SK-N-MC (cell line): ENCODE results near the gene SLC36A1.

Experiments used
- DNase-seq: peaks from one replicate; pipeline ENCODE4 v3.0.0-alpha.2; 2011; ENCODE audit warnings: low read depth, low spot score
- H3K27ac ChIP-seq: fragments of 200-600 bp; sonication (generic); 2 replicates; pipeline ENCODE4 v1.5.1; 2016; ENCODE audit warnings: mixed run types
- H3K36me3 ChIP-seq: fragments of 200-600 bp; sonication (generic); 2 replicates; pipeline ENCODE4 v1.6.1; 2017; ENCODE audit warnings: antibody characterized with exemption, low read length, mixed read lengths; ENCODE audit not compliant: insufficient read depth
- H3K4me3 ChIP-seq: fragments of 200-600 bp; sonication (generic); 2 replicates; pipeline ENCODE4 v1.5.1; 2016
- H3K9ac ChIP-seq: fragments of 200-600 bp; sonication (generic); 2 replicates; pipeline ENCODE4 v1.8.0; 2017; ENCODE audit warnings: mixed run types, mixed read lengths; ENCODE audit not compliant: insufficient read length
- H3K9me3 ChIP-seq: fragments of 200-600 bp; sonication (generic); 2 replicates; pipeline ENCODE4 v1.6.1; 2017; ENCODE audit warnings: low read depth, mild to moderate bottlenecking, antibody characterized with exemption, low read length, moderate library complexity, mixed read lengths
- EZH2 ChIP-seq: fragments of 200-600 bp; sonication (generic); IDR thresholded peaks from one replicate; pipeline ENCODE4 v1.6.1; 2017; ENCODE audit warnings: antibody characterized with exemption
- FOXP2 ChIP-seq: optimal IDR thresholded peaks from 2 replicates; pipeline ENCODE3; 2011; ENCODE audit warnings: mild to moderate bottlenecking, moderate library complexity; ENCODE audit not compliant: insufficient read depth; ENCODE audit errors: extremely low read length, control extremely low read depth
- POLR2AphosphoS5 ChIP-seq: IDR thresholded peaks from 2 replicates; pipeline ENCODE4 v1.6.1; 2012; ENCODE audit warnings: mild to moderate bottlenecking, low read depth, low read length, borderline replicate concordance

The SLC36A1 gene

DNA sequence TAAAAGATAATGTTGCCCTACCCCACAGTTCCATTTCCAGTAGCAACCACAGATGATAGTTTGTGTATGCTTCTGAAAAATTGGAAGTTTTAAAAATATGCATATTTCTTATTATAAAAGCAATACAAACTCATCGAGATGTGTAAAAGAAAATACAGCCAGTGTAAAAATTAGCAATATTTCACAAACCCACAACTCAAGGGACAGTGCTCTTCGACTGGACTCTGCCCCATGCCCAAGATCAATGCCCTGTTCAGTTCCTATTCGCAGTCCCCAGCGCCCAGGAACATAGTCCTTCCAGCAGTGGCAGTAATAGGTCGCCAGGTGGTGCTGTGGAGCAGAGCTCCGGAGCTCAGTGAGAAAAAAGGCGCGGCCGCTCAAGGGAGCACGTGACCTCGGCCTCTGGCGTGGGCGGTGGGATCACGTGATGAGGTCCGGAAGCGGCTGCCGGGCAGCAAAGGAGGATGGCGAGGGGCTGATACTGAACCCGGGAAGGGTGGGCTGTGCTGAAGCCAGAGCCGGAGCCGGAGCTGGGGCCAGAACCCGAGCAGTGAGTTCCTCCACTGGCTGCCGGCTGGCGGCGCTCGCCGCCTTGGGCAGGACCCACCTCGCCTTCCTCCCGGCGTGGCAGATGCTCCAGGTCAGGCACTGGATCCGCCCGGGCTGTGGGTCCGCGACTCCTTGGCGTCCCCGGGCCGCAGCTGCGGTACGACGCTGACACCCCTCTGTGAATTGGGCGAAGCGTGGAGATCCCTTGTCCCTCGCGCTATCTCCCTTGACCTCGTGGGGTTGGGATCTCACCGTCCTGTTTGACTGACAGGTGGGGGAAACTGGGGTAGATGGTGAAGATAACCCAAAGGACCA is at the start of gene SLC36A1:
TSS of gene SLC36A1 (plus strand) at position 430 of the 864 bp plus-strand sequence. CDS start 11,190 bp downstream, outside the sequence.
- H3K9ac ChIP-seq: peak within 1 kb of the TSS; percentile 77
- peak; percentile 52 for DNase-seq
- H3K27ac ChIP-seq: no peak within 1 kb of the TSS
- H3K9me3 ChIP-seq: no peaks in the 10 kb centered on the region
- no peaks in the 10 kb centered on the region for H3K36me3 ChIP-seq
- TF ChIP-seq POLR2AphosphoS5: peak; percentile 71
- TF ChIP-seq FOXP2: no peak
- TF ChIP-seq EZH2: no peak
- H3K4me3 ChIP-seq: peak within 1 kb of the TSS; percentile 96

DNA sequence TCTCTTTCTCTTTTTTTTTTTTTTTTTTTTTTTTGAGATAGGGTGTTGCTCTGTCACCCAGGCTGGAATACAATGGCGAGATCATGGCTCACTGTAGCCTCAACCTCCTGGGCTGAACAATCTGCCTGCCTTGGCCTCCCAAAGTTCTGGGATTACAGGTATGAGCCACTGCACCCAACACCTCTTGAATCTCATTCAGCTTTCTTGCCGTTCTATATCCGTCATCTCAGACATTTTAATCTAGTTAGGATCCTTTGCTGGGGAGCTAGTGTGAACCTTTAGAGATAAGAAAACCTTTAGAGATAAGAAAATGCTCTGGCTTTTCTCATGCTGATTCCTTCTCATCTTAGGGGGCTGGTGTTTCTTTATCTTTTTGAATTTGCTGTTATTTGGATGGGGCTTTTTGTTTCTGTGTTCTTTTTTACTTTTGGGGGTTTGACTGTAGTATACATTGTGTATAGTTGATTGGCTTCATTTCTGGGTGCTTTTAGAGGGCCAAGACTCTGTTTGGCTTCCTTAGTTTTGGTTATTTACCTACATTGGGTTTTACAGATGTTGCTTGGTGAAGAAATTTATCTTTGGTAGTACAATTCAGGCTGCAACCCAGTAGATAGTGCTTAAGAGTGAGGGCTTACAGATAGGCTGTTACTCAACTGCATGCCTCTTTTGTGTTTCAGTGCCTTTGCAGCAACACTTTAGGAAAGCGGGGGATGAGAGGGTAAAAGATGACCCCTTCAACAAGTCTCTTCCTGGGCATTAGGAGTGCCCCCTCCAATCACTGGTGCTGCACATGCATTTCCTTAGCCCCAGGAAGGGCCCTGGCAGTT is 41.9 kb upstream of the SLC36A1 start:
- TF ChIP-seq EZH2: no peak
- TF ChIP-seq POLR2AphosphoS5: no peak
- TF ChIP-seq FOXP2: no peak

DNA sequence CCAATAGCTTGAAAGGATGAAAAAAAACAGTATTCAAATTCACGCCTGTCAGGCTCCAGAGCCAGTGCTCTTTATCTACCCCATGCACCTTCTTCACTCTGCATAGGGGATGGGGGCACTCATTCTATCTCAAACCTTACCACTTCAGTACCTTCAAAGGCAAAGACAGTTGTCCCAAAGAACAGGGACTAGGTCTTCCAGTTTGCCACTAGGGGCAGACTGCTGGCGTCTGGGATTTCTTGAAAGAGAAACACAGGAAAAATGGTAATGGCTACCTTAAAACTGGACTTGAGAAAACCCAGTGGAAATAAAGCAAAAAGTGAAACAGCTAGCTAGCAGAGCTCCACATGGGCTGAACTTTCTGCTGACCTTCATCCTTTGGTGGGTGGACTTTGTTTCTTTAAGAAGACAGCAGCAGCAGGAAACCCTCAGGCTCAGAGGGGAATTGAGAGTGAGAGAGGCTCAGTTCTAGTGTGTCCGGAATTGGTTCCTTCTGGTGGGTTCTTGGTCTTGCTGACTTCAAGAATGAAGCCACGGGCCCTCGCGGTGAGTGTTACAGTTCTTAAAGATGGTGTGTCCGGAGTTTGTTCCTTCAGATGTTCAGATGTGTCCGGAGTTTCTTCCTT is 41.0 kb upstream of the SLC36A1 start:
- no peak for TF ChIP-seq EZH2
- TF ChIP-seq POLR2AphosphoS5: no peak
- TF ChIP-seq FOXP2: no peak

More for the DNA sequence above, 41.9 kb upstream of the SLC36A1 start:
- DNase-seq: no peak
- Histone ChIP-seq H3K27ac (no peak overlapping the region), H3K9ac (no peak overlapping the region), H3K36me3 (no peaks in the 10 kb centered on the region), H3K4me3 (no peak overlapping the region), H3K9me3 (no peaks in the 10 kb centered on the region)

DNA sequence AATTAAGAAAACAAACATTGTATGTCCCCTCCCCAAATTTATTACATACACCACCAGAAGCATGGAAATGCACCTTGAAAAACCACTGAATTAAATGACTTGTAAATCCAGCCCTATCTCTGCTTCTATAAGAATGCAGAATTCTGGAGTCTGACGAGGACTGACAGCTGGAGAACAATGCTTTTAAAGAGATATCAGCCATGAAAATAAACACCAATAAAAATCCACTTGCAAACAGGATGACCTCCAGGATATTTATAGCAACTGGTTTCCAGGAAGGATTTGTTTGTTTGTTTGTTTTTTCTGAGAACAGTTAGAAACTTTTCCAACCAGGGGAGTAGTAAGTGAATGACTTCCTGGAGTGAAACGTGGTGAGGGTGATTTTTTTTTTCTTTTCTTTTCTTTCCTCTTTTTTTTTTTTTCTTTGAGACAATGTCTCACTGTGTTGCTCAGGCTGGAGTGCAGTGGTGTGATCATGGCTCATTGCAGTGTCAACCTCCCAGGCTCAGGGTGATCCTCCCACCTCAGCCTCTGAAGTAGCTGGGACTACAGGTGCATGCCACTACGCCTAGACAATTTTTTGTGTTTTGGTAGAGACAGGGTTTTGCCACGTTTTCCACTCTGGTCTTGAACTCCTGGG is 38.7 kb upstream of the SLC36A1 start:
- TF ChIP-seq EZH2 (no peak), POLR2AphosphoS5 (no peak), FOXP2 (no peak)
- no peaks in the 10 kb centered on the region for H3K36me3 ChIP-seq
- H3K9me3 ChIP-seq: no peaks in the 10 kb centered on the region
- H3K27ac ChIP-seq: no peak overlapping the region
- H3K4me3 ChIP-seq: no peak overlapping the region
- DNase-seq: no peak
- H3K9ac ChIP-seq: no peak overlapping the region

More for the DNA sequence above, 41.0 kb upstream of the SLC36A1 start:
- no peak for DNase-seq
- H3K9me3 ChIP-seq: no peaks in the 10 kb centered on the region
- H3K36me3 ChIP-seq: no peaks in the 10 kb centered on the region
- H3K27ac ChIP-seq: no peak overlapping the region
- no peak overlapping the region for H3K9ac ChIP-seq
- H3K4me3 ChIP-seq: no peak overlapping the region

DNA sequence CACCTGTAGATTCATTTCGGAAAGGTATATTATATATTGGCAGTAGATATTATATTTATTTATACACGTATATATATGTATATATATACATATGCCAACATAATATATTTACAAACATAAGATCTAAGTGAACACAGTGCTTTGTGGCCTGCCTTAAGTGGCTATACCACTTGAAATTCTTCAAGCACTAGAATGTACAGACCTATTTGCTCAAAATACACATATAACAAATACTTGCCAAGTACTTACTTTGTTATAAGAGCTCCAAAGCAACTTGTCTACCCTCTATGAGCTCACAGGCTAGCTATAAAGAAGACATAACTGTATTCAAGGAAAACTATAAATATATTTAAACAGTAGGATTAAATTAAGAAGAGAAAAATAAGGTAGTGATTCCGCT is 33.6 kb upstream of the SLC36A1 start:
- DNase-seq: no peak
- no peak for TF ChIP-seq FOXP2
- TF ChIP-seq POLR2AphosphoS5: no peak
- no peak for TF ChIP-seq EZH2
- H3K4me3 ChIP-seq: no peak overlapping the region
- no peak overlapping the region for H3K9ac ChIP-seq
- no peaks in the 10 kb centered on the region for H3K9me3 ChIP-seq
- H3K36me3 ChIP-seq: no peaks in the 10 kb centered on the region
- no peak overlapping the region for H3K27ac ChIP-seq

DNA sequence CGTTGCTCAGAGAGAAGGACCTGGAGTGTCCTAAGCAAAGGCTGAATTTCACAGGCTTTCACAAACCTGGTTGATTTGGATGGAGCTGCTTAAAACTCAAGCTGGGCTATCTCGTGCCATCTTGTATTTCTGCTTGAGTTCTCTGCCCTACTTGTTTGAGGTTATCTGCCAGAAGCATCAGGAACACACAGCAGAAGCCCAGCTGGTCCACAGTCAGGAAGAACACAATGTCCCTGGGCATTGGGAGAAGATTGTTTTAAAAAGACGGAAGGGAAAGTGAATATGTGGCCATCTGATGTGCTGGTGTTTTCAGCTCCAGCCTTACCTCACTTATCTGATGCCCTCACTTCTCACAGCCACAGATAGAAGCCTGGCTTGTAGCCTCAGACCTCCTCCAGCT is 32.9 kb upstream of the SLC36A1 start:
- Histone ChIP-seq H3K36me3 (no peaks in the 10 kb centered on the region), H3K9me3 (no peaks in the 10 kb centered on the region), H3K27ac (no peak overlapping the region), H3K4me3 (no peak overlapping the region), H3K9ac (no peak overlapping the region)
- no peak for DNase-seq
- no peak for TF ChIP-seq FOXP2
- no peak for TF ChIP-seq EZH2
- TF ChIP-seq POLR2AphosphoS5: no peak

DNA sequence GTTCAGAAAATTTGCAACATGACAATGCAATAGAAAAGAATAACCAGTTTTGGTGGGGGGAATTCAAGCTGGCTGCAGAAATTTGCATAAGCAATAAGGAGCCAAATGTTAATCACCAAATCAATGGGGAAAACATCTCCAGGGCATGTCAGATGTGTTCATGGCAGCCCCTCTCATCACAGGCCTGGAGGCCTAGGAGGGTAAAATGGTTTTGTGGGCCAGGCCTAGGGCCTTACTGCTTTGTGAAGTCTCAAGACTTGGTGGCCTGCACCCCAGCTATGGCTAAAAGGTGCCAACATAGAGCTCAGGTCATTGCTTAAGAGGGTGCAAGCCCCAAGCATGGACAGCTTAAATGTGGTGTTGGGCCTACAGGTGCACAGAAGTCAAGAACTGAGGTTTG is 29.7 kb upstream of the SLC36A1 start:
- Histone ChIP-seq H3K27ac (no peak overlapping the region), H3K4me3 (no peak overlapping the region), H3K9ac (no peak overlapping the region), H3K9me3 (no peaks in the 10 kb centered on the region), H3K36me3 (no peaks in the 10 kb centered on the region)
- TF ChIP-seq EZH2: no peak
- no peak for TF ChIP-seq FOXP2
- no peak for TF ChIP-seq POLR2AphosphoS5
- no peak for DNase-seq
